HL-60 (cell line): Measurements from ENCODE around the gene CEP112.

Source experiments
- CTCF ChIP-seq: IDR thresholded peaks from one replicate; pipeline ENCODE4 v1.5.1; 2011; ENCODE audit warnings: low read length, control low read depth, inconsistent platforms; ENCODE audit not compliant: insufficient read depth
- GABPA ChIP-seq: IDR thresholded peaks from 2 replicates; pipeline ENCODE4 v1.6.1; 2012; ENCODE audit warnings: low read depth
- POLR2AphosphoS5 ChIP-seq: IDR thresholded peaks from 2 replicates; pipeline ENCODE4 v1.6.1; 2012; ENCODE audit warnings: low read depth
- REST ChIP-seq: IDR thresholded peaks from 2 replicates; pipeline ENCODE4 v1.6.1; 2012; ENCODE audit warnings: low read depth; ENCODE audit not compliant: insufficient replicate concordance

GRCh38 chr17:65754630-65755029, 437.3 kb downstream of the CEP112 start:
- TF ChIP-seq CTCF, result no peak
- TF ChIP-seq POLR2AphosphoS5, result no peak
- no peak for TF ChIP-seq REST
- no peak for TF ChIP-seq GABPA
